Liver (tissue), 3 donors: ENCODE measurements around the gene PER1.

Experiments
- CTCF ChIP-seq: fragments of 150-350 bp; IDR thresholded peaks from 2 replicates; pipeline ENCODE4 v1.5.1; 2017; ENCODE audit warnings: improper control_type of control experiment, low read depth, low read length; ENCODE audit not compliant: missing input control
- EGR1 ChIP-seq, 2 donors: IDR thresholded peaks; 2 replicates each; pipeline ENCODE4 v1.6.1; 2016 to 2018; ENCODE audit warnings: antibody characterized with exemption in 2 of 2, low read depth in 2 of 2
- MAX ChIP-seq: IDR thresholded peaks from 2 replicates; pipeline ENCODE4 v1.6.1; 2016; ENCODE audit warnings: antibody characterized with exemption
- SP1 ChIP-seq: IDR thresholded peaks from 2 replicates; pipeline ENCODE4 v1.6.1; 2018; ENCODE audit warnings: antibody characterized with exemption, mild to moderate bottlenecking
- TAF1 ChIP-seq: conservative IDR thresholded peaks from 2 replicates; pipeline ENCODE4 v1.6.1; 2016; ENCODE audit warnings: antibody characterized with exemption, mild to moderate bottlenecking
- donor health status: healthy.
- donor health status: healthy.

GRCh38 chr17:8110907-8111306 is 41.3 kb downstream of the PER1 start:
- TF ChIP-seq CTCF (no peak), TAF1 (no peak), EGR1 (IDR thresholded peaks at IDR 0.05; ENCODE audit: low read depth in 2 of 2) (no peak), SP1 (no peak), MAX (no peak)
